NCI-H524 treated with DMSO at 0.1 percent for 48 hours (cell line): Measurements from ENCODE around the gene SLC4A2.

Experiments
- DNase-seq: peaks from one replicate; lab custom pipeline; 2025; lab: John Stamatoyannopoulos, UW

The SLC4A2 gene

GRCh38 chr7:151043959-151044358 is 15.4 kb upstream of the SLC4A2 start:
- no peak for DNase-seq

GRCh38 chr7:151045262-151045661 is 14.1 kb upstream of the SLC4A2 start:
- no peak for DNase-seq

GRCh38 chr7:151045967-151046366 is 13.4 kb upstream of the SLC4A2 start:
- no peak for DNase-seq

GRCh38 chr7:151046603-151047573 is 12.5 kb upstream of the SLC4A2 start:
- DNase-seq: no peak

GRCh38 chr7:151047976-151048815 is 11.2 kb upstream of the SLC4A2 start, which contains the start of gene ASIC3:
TSS of gene ASIC3 (plus strand) at chr7:151048531. CDS start at chr7:151048886, 355 bp downstream.
- DNase-seq: no peak

DNA sequence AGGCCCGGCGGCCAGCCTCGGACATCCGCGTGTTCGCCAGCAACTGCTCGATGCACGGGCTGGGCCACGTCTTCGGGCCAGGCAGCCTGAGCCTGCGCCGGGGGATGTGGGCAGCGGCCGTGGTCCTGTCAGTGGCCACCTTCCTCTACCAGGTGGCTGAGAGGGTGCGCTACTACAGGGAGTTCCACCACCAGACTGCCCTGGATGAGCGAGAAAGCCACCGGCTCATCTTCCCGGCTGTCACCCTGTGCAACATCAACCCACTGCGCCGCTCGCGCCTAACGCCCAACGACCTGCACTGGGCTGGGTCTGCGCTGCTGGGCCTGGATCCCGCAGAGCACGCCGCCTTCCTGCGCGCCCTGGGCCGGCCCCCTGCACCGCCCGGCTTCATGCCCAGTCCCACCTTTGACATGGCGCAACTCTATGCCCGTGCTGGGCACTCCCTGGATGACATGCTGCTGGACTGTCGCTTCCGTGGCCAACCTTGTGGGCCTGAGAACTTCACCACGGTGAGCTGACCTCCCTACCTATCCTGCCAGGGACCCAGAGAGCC is 10.4 kb upstream of the SLC4A2 start:
- no peak for DNase-seq

GRCh38 chr7:151051108-151051507 is 8.3 kb upstream of the SLC4A2 start:
- DNase-seq: no peak

DNA sequence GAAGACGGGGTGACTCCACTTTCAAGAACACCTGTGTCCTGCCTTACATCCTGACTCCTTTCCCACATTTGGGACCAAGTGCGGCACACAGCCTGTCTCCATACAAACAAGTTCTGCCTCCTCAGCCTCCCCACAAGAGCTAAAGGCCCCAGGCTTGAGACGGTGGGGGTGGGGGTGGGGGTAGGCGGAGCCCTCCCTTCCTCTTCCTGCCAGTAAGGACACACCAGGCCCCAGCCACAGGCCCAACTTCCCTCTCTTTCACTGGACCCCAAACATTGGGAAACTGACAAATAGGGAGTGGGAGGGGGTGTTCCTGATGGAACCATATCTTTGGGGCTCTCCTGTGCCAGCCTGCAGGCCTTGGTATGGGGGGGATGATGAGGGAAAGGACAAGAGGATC is 6.3 kb upstream of the SLC4A2 start:
- no peak for DNase-seq

DNA sequence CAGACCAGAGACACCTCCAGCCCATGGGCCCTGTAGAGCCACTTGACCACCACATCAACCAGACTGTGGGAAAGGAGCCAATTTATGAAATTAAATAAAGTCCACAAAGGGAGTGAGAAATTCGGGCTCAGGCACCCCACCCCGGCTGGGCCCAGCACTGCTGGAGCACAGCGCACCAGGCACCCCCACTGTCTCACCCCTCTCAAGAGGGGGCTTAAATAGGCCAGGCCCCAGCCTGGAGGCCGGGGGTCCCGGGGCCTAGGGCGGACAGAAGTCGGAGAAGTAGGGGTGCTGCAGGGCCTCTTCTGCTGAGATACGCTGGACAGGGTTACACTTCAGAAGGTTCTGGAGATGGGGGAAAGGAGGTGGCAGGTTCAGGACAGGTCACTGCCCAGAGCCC is 5.6 kb upstream of the SLC4A2 start:
- no peak for DNase-seq

DNA sequence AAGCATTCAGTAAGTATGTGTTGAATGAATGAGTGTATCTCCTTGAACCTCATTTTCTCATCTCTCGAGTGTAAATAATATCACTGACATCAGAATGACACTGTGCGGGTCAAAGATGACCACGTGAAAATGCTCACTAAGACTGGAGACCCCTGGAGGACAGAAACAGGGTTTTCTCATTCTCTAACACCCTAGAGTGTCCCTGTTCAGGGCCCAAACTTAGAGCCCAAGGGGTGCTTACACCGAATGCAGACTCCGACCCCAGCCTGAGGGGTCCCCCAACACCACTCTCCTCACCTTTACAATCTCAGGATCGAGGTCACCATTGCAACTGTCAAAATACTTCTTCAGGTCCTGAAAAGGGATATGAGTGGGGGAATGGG is 3.1 kb upstream of the SLC4A2 start:
- no peak for DNase-seq

GRCh38 chr7:151056666-151057505 is 2.5 kb upstream of the SLC4A2 start:
- DNase-seq: no peak

DNA sequence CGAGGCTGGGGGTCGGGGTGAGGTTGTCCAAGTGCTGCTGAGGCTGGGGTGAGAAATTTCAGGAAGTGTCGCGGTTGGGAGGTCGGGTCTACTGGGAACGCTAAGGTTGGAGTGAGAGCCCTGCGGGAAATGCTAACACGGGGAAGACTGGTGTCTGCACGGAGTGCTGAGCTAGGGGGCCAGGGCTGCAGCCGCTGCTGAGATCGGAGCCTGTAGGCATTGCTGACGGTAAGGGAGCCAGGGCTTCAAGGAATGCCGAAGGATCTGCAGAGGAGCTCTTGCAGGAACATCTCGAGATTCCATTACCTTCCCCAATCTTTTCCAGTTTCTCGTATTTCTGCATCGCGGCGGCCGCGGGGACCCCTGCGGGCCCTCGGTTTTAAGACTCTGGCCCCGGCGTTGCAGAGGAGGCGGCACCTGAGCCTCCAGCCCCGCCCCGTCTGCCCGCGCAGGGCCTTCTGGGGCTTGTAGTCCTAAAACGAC is 1.8 kb upstream of the SLC4A2 start, which contains the start of gene CDK5:
Gene CDK5, minus strand, starts transcription at position 392 of the 483 bp plus-strand sequence. Its CDS starts 49 bp downstream, at position 343.
- no peak for DNase-seq

GRCh38 chr7:151057989-151058780 is 1.2 kb upstream of the SLC4A2 start:
- DNase-seq: peak; percentile 92

- DNase-seq: no peak
Measured at GRCh38 chr7:151058781-151059366, 515 bp upstream of the SLC4A2 start.

DNA sequence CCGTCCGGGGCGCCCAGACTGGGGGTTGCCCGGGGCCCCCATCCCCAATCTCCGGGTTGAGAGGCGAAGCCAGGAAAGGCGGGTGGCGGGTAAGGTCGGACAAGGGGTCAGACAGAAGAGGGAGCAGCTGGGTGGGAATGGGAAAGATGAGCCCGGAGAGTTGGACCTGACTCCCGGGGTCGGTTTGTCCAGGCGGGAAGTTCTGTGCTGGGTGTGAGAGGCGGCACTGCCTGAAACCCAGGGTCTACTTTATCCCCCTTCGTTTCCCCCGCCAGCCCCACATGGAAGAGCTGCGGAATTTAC is 675 bp downstream of the SLC4A2 start:
- no peak for DNase-seq

DNA sequence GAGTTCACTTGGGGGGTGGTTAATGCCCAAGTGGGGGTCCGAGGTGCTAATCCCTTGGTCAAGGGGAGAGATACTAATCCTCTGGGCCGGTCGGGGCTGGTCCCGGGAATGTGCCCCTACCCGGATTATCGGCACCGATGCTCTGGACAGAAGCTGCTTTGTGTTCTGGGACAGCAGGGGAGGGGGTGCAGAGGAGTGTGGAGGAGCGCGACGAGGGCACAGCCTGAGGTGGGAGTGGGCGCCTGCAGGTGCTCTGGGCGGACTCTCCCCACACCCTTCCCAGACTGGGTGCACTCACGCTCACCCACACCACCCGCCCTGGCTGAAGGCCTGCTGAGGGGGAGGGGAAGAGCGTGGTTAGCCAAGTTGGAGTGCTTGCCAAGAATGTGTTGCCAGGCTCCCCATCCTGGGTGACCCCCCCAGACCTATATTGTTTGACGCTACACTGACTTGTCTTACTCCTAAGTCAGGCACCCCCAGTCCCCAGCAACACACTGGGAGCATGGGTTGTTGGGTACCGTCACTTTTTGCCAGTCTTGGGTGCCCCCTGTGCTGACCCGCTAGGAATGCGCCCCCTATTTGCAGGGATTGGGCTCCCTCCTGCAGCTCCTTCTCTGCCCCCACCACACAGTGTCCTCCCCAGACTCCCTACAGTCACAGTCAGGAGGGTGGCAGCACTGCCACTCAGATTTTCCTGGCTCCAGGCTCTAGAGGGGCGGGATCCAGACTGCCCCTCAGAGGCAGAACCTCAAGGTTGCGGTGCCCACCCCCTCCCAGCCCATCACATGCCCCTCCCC is 1.2 kb downstream of the SLC4A2 start:
- no peak for DNase-seq

DNA sequence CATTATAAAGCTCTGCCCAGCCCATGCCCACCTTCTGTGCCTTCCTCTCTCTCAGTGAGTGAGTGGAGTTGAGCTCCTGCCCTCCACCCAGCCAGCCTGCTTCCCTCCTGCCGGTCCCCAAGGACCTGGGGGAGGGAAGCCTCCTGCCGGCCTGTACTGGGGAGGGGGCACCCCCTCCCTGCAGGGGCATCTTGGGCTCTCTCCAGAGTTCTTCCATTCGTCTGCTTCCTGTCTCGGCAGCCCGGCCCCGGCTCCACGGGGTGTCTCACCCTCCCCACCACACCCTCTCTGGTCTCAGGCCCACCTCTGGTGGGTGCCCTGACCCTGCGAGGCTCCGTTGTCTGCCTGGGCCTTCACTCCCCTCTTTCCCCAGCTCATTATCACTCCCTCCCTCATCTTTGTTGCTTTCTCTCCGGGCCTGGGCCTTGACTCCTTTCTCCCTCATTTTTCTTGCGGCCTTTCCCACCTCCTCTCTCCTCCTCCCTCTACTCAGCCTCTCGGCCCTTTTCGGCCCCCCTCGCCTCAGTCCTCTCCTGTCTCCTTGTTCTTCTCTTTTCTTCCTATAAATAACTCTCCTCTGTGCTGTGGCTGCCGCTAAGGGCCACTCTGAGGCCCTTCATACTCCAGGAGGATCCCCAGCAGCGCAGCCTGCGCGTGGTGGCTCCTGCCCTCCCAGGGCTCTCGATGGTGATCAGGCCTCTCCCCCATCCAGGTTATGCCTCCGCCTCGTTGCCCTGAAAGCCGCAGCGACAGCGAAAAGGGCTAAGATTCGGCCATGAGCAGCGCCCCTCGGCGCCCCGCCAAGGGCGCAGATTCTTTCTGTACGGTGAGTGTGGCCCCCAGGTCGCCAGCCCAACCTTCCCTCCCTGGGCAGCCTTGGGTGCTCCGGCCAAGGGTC is 2.1 kb downstream of the SLC4A2 start:
- no peak for DNase-seq

- no peak for DNase-seq
Measured at GRCh38 chr7:151062111-151062398, 2.7 kb downstream of the SLC4A2 start.
